GM18526 (cell line): ENCODE measurements around the gene PSME2.
A peak's percentile ranks its signal among the peaks of the same experiment; 100 is the strongest.

Experiments
- POLR2A ChIP-seq: IDR thresholded peaks from 3 replicates; pipeline ENCODE4 v1.6.1; 2011; ENCODE audit not compliant: insufficient read length; ENCODE audit errors: extremely low read depth

The PSME2 gene

DNA sequence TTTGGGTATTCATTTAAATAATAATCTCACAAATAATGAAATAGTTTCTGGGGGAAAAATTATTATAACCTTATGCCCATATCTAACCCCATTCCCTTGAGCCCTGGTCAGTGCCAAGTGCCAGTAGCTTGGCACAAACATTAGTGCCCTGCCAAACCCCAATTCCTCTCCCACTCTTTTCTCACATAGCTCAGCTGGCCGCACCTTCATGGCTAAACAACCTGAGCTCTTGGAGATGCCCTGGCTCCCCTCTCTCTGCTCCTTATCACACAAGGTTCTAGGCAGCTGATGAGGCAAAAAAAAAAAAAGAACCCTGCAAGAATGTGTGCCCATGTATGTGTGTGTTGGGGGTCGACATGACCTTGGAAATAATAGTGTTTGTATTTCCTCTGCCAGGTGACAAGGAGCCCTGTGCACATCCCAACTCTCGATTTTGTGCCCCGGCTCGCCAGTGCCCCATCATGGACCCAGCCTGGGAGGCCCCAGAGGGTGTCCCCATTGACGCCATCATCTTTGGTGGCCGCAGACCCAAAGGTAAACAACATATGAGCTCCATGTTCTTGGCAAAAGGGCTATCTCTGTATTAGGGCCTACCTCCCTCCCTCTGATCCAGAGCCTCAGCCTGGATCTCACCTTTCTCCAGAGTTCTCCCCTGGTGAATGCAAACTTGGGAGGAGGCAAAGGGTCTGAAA lies 43.9 kb downstream of the PSME2 start:
- TF ChIP-seq POLR2A, result no peak

DNA sequence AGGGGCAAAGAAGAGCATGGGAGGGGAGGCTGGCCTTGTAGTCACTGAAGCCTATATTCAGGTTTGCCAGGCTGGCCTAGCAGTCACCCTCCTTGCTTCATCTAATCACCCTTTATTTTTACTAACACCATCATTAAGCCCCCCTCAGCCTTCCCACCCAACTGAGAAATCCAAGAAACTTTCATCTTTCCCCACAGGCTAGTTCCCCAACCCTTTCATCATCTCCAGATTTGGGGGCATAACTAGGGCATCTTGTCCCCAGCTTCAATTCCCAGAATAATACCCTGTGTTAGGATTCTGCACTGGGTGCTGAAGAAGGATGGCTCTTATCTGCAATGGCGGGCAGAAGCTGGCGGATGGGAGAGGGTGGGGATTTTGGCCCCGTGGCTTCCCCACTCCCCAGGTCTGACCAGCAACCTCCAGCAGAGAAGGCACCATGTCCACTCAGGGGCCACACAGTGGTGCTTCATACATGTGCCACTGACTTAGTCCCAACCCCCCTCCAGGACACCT lies 45.4 kb downstream of the PSME2 start:
- TF ChIP-seq POLR2A, result no peak

DNA sequence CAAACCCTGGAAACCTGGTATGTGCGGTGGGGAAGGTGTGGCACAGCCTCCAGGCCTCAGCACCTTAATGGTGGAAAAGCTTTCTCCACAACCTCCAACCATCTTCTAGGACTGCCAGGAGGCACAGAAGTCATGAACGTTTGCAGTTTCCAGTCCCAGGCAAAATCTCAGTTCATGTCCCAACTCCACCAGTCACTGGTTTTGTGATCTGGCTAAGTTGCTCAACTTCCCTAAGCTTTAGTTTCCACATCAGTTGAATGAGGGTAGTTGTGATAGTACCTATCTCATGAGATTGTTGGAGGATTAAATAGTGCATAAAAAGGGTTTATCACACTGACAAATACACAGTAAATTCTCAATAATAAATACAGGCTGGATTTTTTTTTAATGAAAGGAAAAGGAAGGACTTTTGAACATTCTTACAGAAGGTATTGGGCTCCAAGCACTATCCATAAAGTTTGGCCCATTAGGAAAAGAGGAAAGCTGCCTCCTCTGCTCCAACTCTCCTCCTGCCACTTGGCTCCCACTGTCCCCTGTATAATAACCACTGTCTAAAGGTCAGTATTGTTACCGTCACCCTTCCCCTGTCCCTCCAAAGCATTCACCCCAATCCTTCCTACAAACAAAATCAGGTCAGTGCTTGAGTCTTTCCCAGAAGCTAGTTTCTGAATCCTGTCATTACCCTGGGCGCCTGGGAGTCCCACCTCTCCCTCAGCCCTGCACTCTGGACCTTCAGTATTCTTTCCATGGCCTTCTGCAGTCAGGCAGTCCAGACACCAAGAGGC lies 46.0 kb downstream of the PSME2 start:
- no peak for TF ChIP-seq POLR2A

DNA sequence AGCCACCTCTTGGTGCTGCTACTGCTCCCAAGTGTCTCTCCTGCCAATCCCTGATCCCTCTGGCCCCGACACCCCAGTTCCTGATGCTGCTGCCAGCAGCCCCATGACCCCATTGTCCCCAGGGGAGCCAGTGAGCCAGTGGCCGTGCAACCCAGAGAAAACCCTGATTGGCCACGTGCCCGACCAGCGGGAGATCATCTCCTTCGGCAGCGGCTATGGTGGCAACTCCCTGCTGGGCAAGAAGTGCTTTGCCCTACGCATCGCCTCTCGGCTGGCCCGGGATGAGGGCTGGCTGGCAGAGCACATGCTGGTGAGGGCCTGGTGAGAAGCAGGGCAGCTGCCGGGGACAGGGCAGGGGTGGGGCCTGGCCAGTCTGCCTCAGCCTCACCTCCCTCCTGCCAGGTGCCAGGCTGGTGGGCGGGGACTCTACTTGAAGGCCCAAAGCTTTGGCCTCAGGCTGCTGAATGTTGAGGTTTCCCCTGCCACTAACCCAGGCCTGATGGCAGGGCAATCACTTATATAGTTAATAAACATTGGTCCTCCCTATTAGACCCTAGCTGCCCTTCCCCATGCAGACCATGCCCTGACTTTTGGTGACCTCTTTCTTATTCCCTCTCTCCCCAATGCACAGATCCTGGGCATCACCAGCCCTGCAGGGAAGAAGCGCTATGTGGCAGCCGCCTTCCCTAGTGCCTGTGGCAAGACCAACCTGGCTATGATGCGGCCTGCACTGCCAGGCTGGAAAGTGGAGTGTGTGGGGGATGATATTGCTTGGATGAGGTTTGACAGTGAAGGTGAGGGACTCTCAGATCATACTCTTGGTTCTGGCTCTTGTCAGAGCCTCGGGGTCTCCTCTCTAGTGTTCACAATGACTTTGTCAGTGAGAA lies 47.2 kb downstream of the PSME2 start:
- TF ChIP-seq POLR2A, result no peak

DNA sequence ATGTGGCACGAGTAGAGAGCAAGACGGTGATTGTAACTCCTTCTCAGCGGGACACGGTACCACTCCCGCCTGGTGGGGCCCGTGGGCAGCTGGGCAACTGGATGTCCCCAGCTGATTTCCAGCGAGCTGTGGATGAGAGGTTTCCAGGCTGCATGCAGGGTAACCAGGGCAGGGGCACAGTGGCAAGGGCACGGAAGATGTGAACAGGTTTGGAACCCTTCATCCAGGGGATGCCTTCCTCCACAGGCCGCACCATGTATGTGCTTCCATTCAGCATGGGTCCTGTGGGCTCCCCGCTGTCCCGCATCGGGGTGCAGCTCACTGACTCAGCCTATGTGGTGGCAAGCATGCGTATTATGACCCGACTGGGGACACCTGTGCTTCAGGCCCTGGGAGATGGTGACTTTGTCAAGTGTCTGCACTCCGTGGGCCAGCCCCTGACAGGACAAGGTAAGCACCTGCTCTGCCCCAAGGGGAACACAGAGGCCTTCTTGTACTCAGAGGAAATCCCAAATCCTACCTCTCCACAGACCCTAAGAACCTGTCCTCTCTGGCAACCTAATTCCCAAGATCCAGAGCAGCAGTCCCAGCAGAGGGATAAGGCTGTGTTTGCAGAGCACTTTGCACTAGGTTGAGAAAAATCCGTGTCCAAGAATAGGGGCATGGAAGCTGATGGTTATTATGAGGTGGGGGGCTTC lies 48.0 kb downstream of the PSME2 start:
- TF ChIP-seq POLR2A, result no peak

DNA sequence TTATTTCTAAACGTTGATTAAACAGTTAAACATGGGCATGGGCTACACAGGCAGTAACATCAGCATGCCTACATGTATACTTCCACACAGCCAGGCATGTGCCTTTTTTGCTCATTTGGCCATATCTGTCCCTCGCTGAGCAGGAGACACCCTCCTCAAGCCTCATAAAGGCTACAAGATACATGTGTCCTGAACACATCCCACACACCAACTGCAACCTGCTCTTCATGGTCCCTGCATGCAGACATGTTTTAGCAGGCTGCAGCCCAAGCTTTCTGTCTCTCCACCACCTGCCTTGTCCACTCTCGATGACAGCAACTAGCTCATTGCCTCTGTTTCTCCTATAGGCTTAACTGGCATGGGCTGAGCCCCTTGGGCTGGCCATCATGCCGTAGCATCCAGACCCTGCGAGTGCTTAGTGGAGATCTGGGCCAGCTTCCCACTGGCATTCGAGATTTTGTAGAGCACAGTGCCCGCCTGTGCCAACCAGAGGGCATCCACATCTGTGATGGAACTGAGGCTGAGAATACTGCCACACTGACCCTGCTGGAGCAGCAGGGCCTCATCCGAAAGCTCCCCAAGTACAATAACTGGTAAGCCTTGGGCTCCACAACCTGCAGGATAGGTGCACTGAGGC lies 49.7 kb downstream of the PSME2 start:
- TF ChIP-seq POLR2A, result no peak

DNA sequence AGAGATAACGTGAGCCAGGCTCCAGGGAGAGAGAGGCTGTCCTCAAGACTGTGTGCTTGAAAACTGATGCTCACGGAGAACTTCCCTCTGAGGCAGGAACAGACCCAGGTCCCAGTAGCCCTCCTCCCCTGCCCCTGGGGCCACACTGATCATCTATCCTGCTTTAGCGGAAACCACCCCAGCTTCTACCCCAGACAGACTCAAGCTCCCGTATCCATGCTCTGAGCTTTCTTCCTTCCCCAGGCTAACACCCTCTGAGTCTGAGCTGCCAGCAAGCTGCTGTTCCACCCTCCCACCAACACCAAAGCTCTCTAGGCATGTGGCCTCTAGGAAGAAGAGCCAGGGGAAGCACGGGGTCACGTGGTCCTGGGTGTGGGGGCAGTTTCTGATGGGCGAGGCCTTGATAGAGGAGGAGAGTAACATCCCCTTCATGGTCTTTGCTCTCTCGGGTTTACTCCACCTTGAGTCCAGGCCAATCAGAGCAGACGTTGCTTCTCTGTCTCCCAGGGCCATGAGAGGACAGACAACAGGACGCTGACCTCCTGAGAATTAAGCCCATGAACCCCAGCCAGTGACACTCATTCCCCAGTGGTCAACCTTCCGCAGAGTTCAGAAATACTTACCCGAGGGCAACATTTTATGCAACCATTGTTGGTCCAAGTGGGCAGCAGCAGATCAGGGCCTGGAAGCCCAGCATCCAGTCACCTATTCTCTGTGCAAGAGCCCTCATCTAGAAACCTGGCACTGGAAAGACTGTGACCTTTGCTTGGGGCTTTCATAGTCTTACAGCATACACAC lies 50.9 kb downstream of the PSME2 start:
- peak; percentile 96 for TF ChIP-seq POLR2A

DNA sequence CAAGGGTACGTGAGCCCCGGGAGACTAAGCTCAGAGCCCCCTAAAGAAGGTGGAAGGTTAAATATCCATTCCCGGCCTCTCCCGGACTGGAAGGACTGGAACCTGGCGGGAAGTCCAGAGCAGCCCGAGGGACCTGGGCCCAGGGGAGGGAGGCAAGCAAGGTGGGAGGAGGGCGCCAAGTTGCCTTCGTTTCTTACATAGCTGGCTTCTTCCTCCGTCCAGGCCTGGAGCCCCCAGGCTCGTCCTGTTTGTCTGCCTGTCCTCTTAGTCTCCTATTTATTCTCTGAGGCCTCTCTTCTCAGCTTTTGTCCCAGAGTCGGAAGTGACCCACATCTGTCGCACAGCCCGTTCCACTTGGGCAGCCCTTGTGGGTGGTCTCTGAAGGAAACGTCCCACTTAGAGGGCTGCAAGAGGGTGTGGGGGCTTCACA lies 51.6 kb downstream of the PSME2 start:
- no peak for TF ChIP-seq POLR2A

DNA sequence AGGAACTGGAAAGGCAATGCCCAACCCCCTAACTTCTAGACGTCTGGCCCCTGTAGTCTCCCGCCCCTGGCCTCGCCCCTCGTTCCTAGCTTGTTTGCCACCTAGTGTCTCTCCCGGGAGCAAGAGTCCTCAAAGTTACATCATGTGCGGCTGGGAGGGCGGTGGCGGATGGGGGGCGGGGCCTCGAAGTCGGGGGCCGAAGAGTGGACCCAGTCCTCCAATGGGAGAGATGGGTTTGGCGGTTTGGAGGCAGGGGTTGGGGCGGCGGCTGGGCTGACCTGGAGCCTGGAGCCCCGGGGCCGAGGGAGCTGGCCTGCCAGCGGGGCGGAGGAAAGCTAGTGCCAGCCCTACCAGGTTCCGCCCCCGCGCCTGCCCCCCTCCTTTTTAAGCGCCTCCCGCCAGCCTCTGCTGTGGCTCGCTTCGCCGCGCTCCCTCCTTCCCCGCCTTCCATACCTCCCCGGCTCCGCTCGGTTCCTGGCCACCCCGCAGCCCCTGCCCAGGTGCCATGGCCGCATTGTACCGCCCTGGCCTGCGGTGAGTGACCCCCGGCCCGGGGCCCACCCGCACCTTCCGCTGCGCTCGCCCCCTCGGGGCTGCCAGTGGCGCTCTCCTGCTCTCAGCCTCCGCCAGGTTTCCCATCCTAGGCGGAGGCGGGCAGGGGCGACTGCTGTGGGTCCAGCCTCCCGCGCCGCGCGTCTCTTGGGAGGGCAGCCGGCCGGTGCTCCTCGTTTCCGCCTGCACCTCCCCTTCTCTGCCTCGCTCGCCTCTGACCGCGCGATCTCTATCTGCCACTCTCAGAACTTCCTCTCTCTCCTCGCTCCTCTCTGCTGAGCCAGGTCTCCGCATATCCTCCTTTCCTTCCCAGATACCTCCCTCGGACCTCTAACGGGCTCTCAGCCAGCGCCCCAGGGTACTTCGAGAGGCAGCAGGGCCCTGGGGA lies 52.2 kb downstream of the PSME2 start, which contains the start of gene PCK2:
Gene PCK2, plus strand, starts transcription at position 411 of the 940 bp plus-strand sequence. Its CDS starts 95 bp downstream, at position 506.
- peak; percentile 98 for TF ChIP-seq POLR2A
